OCI-LY1 (cell line): Measurements from ENCODE around the gene IL10RB.

ENCODE experiments used
- CTCF ChIP-seq: fragments of 200-600 bp; sonication (generic), shearing (Covaris generic); IDR thresholded peaks from 2 replicates; pipeline ENCODE4 v1.5.1; 2017; ENCODE audit warnings: mild to moderate bottlenecking, antibody characterized with exemption, low read length, moderate library complexity, mixed read lengths
- EZH2 ChIP-seq: fragments of 200-600 bp; sonication (generic), shearing (Covaris generic); IDR thresholded peaks from 2 replicates; pipeline ENCODE4 v1.8.0; 2017; ENCODE audit warnings: borderline replicate concordance, mixed run types, mild to moderate bottlenecking, antibody characterized with exemption, low read length, moderate library complexity, mixed read lengths

- TF ChIP-seq CTCF: no peak
- no peak for TF ChIP-seq EZH2
Observed at GRCh38 chr21:33262921-33263320, 3.2 kb upstream of the IL10RB start.
